K562 (cell line): ENCODE measurements around the gene COX4I2. TPM values are rescaled to one million over a fixed set of nuclear protein-coding genes. Genes with fewer than 3 reads are reported as not detected.

Source experiments
- CTBP1 ChIP-seq: fragments of 450-650 bp; IDR thresholded peaks from 2 replicates; pipeline ENCODE4 v1.6.1; 2016; ENCODE audit warnings: borderline replicate concordance
- HSF4 ChIP-seq: fragments of 250-450 bp; sonication (Bioruptor Pico); IDR thresholded peaks from 2 replicates; pipeline ENCODE4 v2.1.2; 2022; ENCODE audit warnings: mild to moderate bottlenecking, moderate library complexity, borderline replicate concordance
- MNT ChIP-seq, 2 experiments: fragments of 450-650 bp; conservative IDR thresholded peaks; 2 replicates each; pipeline ENCODE4 v1.6.1; 2017; ENCODE audit warnings: mild to moderate bottlenecking in 2 of 2, moderate library complexity in 2 of 2
- NR4A1 ChIP-seq, 2 experiments: fragments of 250-450 bp in 1 of 2; fragments of 450-650 bp in 1 of 2; sonication (Bioruptor Pico) in 1 of 2; IDR thresholded peaks; 2 replicates each; pipeline versions ENCODE4 v1.4.0 to v1.6.1; 2016 to 2020; ENCODE audit warnings: mild to moderate bottlenecking in 2 of 2, missing compliant biosample characterization in 1 of 2, missing genetic modification characterization in 1 of 2, moderate library complexity in 1 of 2
- PURB ChIP-seq: sonication (generic); formaldehyde crosslinking; IDR thresholded peaks from 2 replicates; pipeline ENCODE4 v1.9.0; 2021; ENCODE audit warnings: low read depth, mild to moderate bottlenecking, missing genetic modification reagents
- SAFB2 ChIP-seq: fragments of 200-400 bp; formaldehyde crosslinking; IDR thresholded peaks from 2 replicates; pipeline ENCODE4 v1.6.1; 2018; ENCODE audit warnings: borderline replicate concordance, low read length, low read depth, moderate library complexity; ENCODE audit not compliant: severe bottlenecking
- SMARCE1 ChIP-seq: fragments of 450-650 bp; IDR thresholded peaks from 2 replicates; pipeline ENCODE4 v1.7.1; 2016; ENCODE audit warnings: mild to moderate bottlenecking
- SPI1 ChIP-seq: IDR thresholded peaks from 2 replicates; pipeline ENCODE4 v1.6.1; 2011; ENCODE audit warnings: low read depth, low read length, control low read depth, borderline replicate concordance
- WHSC1 ChIP-seq: IDR thresholded peaks from one replicate; pipeline ENCODE4 v1.6.1; 2012; ENCODE audit warnings: low read length, control low read depth, inconsistent platforms
- ZNF511 ChIP-seq: sonication (generic); formaldehyde crosslinking; IDR thresholded peaks from 2 replicates; pipeline ENCODE4 v1.8.0; 2022; ENCODE audit warnings: mild to moderate bottlenecking, missing genetic modification reagents
- polyA plus RNA-seq, 8 experiments: library from polyadenylated mRNA; depleted of rRNA in 4 of 8; stranded (reverse) in 5 of 8; unstranded in 3 of 8; fragments of >200 nt; fragmentation: Nextera tagmentation in 2 of 8; fragmentation: Illumina TruSeq in 1 of 8; extraction: Ambion mirVana in 2 of 8; extraction: Trizol in 1 of 8; gene quantifications; 2 replicates each; pipeline versions ENCODE4 v1.2.1 to v1.2.3, GENCODE V29; 2011 to 2014; ENCODE audit warnings: inconsistent platforms in 1 of 8, missing spikeins in 1 of 8
- total RNA-seq, 7 experiments: library from RNA; depleted of rRNA in 6 of 7; stranded (reverse); fragments of >200 nt in 6 of 7; fragmentation: Illumina TruSeq in 2 of 7; extraction: Trizol in 2 of 7; gene quantifications; 2 replicates each; pipeline versions ENCODE4 v1.2.1 to v1.2.3, GENCODE V29; 2011 to 2021; ENCODE audit warnings: low replicate concordance in 1 of 7
- TF ChIP-seq, protein P1 (sequence below), 2 experiments: fragments of 450-650 bp; IDR thresholded peaks; 2 replicates each; pipeline ENCODE4 v1.6.1; 2016; ENCODE audit warnings: mild to moderate bottlenecking in 2 of 2, borderline replicate concordance in 1 of 2, low read depth in 1 of 2, moderate library complexity in 1 of 2
- TF ChIP-seq, protein P2 (sequence below): fragments of 250-450 bp; sonication (Bioruptor Pico); IDR thresholded peaks from 2 replicates; pipeline ENCODE4 v1.8.0; 2022; ENCODE audit warnings: inconsistent platforms, mild to moderate bottlenecking, moderate library complexity, borderline replicate concordance
- TF ChIP-seq, protein P3 (sequence below): sonication (generic); formaldehyde crosslinking; IDR thresholded peaks from 2 replicates; pipeline ENCODE4 v1.8.0; 2022; ENCODE audit warnings: mild to moderate bottlenecking, missing genetic modification reagents

Gene COX4I2
- total and polyA plus RNA-seq, 9 of the 15 experiments (the other 6 are each of a cell fraction or from before 2014, with no cell fraction given) = not detected

DNA sequence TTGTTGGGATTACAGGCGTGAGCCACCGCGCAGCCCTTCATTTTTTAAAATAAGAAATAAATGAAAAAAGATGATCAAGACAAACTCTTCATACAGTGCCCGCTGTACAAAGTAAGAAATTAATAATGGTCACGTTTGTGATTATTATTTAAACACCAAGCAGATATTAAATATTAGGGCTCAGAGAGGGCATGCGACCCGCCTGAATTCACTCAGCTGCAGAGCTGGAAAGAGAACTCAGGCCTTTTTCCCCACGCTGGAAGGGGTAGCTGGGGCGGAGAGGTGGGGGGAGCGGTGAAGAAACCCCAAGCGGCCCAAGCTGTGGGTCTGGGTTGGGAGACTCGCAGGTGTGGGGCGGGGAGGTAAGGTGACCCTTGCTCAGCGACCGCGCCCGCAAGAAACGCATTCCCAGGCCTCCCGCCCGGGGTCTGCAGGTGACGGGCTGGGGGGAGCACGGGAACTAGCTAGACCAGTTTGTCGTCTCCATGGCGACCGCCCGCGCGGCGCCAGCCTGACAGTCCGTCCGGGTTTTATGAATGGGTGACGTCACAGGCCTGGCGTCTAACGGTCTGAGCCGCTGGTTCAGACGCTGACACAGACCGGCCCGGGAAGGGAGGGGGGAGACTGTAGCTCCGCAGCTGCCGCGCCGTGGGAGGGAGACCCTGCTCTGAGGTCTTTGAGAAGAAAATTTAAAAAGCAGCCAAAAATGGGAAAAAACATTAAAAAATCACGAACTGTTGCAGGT lies 33.7 kb upstream of the COX4I2 start (continued):
- TF ChIP-seq MNT (conservative IDR thresholded peaks at IDR 0.05) (peak in 1 of 2 experiments; percentile 73), NR4A1 (CRISPR knock-in tag; IDR thresholded peaks at IDR 0.05) (no peak), NR4A1 (tag; IDR thresholded peaks at IDR 0.05) (no peak), HSF4 (no peak), PURB (CRISPR knock-in tag) (no peak), CTBP1 (peak; percentile 68; the same call in 1 of the 2 replicates), ZNF511 (CRISPR knock-in tag) (no peak), SMARCE1 (peak; percentile 66), WHSC1 (no peak), SPI1 (no peak), SAFB2 (no peak)
- TF ChIP-seq, protein P1, sequence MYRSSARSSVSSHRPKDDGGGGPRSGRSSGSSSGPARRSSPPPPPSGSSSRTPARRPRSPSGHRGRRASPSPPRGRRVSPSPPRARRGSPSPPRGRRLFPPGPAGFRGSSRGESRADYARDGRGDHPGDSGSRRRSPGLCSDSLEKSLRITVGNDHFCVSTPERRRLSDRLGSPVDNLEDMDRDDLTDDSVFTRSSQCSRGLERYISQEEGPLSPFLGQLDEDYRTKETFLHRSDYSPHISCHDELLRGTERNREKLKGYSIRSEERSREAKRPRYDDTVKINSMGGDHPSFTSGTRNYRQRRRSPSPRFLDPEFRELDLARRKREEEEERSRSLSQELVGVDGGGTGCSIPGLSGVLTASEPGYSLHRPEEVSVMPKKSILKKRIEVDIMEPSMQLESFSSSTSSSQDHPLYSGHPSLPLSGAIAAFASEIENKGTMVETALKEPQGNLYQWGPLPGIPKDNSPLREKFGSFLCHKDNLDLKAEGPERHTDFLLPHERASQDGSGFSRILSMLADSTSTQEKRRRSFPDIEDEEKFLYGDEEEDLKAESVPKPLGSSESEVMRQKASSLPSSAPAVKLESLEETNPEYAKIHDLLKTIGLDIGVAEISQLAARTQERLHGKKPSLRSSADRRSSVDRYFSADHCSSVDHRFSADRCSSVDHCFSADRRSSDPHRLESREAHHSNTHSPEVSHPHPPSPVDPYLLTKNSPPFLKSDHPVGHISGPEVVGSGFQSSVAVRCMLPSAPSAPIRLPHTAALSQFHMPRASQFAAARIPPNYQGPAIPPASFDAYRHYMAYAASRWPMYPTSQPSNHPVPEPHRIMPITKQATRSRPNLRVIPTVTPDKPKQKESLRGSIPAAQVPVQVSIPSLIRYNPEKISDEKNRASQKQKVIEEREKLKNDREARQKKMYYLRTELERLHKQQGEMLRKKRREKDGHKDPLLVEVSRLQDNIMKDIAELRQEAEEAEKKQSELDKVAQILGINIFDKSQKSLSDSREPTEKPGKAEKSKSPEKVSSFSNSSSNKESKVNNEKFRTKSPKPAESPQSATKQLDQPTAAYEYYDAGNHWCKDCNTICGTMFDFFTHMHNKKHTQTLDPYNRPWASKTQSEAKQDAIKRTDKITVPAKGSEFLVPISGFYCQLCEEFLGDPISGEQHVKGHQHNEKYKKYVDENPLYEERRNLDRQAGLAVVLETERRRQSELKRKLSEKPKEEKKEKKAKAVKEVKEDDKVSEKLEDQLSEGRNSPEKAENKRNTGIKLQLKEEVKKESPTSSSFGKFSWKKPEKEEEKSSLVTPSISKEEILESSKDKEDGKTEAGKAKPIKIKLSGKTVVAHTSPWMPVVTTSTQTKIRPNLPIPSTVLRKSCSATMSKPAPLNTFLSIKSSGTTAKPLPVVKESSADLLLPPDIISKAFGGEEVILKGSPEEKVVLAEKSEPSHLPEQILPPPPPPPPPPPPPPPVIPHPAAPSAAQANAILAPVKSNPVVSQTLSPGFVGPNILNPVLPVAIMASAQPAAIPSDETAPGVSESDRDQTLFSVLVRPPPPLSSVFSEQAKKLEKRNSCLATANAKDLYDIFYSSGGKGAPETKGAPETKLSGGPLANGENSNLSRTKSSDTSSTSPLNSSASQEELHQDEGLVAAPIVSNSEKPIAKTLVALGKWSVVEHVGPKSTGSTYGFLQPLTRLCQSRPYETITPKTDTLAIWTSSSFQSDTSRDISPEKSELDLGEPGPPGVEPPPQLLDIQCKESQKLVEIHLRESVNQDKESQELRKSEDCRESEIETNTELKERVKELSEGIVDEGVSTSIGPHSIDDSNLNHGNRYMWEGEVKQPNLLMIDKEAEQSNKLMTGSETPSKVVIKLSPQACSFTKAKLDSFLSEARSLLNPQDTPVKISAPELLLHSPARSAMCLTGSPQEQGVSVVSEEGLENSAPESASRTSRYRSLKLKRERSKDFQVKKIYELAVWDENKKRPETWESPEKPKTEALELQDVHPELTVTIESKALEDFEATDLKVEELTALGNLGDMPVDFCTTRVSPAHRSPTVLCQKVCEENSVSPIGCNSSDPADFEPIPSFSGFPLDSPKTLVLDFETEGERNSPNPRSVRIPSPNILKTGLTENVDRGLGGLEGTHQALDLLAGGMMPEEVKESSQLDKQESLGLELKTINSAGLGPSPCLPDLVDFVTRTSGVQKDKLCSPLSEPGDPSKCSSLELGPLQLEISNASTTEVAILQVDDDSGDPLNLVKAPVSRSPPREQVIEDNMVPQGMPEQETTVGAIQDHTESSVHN (IDR thresholded peaks at IDR 0.05; ENCODE audit: borderline replicate concordance in 1 of 2, low read depth in 1 of 2) = no peak
- TF ChIP-seq, protein P2, sequence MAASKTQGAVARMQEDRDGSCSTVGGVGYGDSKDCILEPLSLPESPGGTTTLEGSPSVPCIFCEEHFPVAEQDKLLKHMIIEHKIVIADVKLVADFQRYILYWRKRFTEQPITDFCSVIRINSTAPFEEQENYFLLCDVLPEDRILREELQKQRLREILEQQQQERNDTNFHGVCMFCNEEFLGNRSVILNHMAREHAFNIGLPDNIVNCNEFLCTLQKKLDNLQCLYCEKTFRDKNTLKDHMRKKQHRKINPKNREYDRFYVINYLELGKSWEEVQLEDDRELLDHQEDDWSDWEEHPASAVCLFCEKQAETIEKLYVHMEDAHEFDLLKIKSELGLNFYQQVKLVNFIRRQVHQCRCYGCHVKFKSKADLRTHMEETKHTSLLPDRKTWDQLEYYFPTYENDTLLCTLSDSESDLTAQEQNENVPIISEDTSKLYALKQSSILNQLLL (CRISPR knock-in tag) = no peak
- TF ChIP-seq, protein P3, sequence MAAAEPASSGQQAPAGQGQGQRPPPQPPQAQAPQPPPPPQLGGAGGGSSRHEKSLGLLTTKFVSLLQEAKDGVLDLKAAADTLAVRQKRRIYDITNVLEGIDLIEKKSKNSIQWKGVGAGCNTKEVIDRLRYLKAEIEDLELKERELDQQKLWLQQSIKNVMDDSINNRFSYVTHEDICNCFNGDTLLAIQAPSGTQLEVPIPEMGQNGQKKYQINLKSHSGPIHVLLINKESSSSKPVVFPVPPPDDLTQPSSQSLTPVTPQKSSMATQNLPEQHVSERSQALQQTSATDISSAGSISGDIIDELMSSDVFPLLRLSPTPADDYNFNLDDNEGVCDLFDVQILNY (CRISPR knock-in tag) = no peak
